Neural cell (in vitro differentiated cells): Measurements from ENCODE around the gene KLHL30.

Experiments used
- EP300 ChIP-seq: fragments of 450-650 bp; conservative IDR thresholded peaks from 2 replicates; pipeline ENCODE4 v1.6.1; 2014; ENCODE audit warnings: antibody characterized with exemption, mild to moderate bottlenecking, moderate library complexity; ENCODE audit not compliant: poor library complexity, severe bottlenecking
- EZH2 ChIP-seq: fragments of 200-600, 300-800 bp; shearing (Covaris generic), sonication (generic); IDR thresholded peaks from 2 replicates; pipeline ENCODE4 v1.6.1; 2014; ENCODE audit warnings: antibody characterized with exemption, low read length, borderline replicate concordance, mild to moderate bottlenecking; ENCODE audit not compliant: insufficient read depth, poor library complexity, severe bottlenecking
- POLR2AphosphoS5 ChIP-seq: IDR thresholded peaks from 2 replicates; pipeline ENCODE4 v1.6.1; 2012
- TAF1 ChIP-seq: IDR thresholded peaks from 2 replicates; pipeline ENCODE4 v1.6.1; 2012; ENCODE audit warnings: low read depth
- TF ChIP-seq, protein P1 (sequence below): fragments of 450-650 bp; IDR thresholded peaks from 2 replicates; pipeline ENCODE4 v1.5.1; 2014; ENCODE audit warnings: antibody characterized with exemption, mild to moderate bottlenecking, moderate library complexity; ENCODE audit not compliant: poor library complexity, severe bottlenecking

DNA sequence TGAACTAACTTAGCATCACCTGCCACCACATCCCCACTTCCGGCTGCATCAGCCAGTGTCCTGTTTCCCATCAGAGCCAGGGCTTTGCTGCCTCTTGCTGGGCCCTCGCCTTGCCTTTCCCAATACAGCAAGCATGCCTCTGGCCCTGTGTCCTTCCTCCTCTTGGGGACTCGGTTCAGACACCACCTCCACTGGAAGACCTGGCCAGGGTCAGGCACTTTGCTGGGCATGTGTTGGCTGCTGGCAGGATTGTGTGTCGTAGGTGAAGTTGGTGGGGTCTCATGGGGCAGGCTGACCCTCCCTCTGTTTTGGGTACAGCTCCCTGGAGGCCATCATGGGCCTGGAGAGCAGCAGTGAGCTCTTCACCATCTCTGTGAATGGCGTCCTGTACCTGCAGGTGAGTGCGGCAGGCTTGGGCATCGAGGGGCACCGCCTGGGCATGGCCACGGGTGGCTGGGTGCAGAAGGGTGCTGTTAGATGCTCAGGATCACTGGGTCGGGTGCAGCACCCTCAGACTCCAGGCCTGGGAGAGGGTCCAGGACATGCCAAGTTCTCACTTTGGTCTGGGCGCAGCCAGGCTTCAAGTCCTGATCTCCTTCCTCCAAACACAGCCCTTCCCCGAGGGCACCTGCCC, 26.9 kb downstream of the KLHL30 start:
- TF ChIP-seq, protein P1, sequence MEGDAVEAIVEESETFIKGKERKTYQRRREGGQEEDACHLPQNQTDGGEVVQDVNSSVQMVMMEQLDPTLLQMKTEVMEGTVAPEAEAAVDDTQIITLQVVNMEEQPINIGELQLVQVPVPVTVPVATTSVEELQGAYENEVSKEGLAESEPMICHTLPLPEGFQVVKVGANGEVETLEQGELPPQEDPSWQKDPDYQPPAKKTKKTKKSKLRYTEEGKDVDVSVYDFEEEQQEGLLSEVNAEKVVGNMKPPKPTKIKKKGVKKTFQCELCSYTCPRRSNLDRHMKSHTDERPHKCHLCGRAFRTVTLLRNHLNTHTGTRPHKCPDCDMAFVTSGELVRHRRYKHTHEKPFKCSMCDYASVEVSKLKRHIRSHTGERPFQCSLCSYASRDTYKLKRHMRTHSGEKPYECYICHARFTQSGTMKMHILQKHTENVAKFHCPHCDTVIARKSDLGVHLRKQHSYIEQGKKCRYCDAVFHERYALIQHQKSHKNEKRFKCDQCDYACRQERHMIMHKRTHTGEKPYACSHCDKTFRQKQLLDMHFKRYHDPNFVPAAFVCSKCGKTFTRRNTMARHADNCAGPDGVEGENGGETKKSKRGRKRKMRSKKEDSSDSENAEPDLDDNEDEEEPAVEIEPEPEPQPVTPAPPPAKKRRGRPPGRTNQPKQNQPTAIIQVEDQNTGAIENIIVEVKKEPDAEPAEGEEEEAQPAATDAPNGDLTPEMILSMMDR: no peak
- no peak for TF ChIP-seq TAF1
- no peak for TF ChIP-seq EP300
- TF ChIP-seq EZH2: no peak
- TF ChIP-seq POLR2AphosphoS5: no peak
